Activated CD8-positive, alpha-beta memory T cell treated with anti-CD3 and anti-CD28 coated beads for 36 hours (primary cell): ENCODE measurements around the gene STX3. TPM values are rescaled to one million over a fixed set of nuclear protein-coding genes. Genes with fewer than 3 reads are reported as not detected.

ENCODE experiments used
- CTCF ChIA-PET: fragments of 350-600 bp; sonication (Branson Sonifier 250); formaldehyde crosslinking; loops from one replicate; lab custom pipeline; 2021; ENCODE audit warnings: antibody characterized with exemption; lab: Charles Lee
- POLR2A ChIA-PET: fragments of 350-600 bp; sonication (Branson Sonifier 250); formaldehyde crosslinking; loops from one replicate; lab custom pipeline; 2021; ENCODE audit warnings: antibody characterized with exemption; lab: Charles Lee
- total RNA-seq, 2 experiments: library from RNA; stranded (reverse); gene quantifications; one replicate each; pipeline ENCODE4 v1.2.3, GENCODE V29; 2021

The STX3 gene
- total RNA-seq, result 1 to 10 TPM; 8.8 to 9.4 TPM

DNA sequence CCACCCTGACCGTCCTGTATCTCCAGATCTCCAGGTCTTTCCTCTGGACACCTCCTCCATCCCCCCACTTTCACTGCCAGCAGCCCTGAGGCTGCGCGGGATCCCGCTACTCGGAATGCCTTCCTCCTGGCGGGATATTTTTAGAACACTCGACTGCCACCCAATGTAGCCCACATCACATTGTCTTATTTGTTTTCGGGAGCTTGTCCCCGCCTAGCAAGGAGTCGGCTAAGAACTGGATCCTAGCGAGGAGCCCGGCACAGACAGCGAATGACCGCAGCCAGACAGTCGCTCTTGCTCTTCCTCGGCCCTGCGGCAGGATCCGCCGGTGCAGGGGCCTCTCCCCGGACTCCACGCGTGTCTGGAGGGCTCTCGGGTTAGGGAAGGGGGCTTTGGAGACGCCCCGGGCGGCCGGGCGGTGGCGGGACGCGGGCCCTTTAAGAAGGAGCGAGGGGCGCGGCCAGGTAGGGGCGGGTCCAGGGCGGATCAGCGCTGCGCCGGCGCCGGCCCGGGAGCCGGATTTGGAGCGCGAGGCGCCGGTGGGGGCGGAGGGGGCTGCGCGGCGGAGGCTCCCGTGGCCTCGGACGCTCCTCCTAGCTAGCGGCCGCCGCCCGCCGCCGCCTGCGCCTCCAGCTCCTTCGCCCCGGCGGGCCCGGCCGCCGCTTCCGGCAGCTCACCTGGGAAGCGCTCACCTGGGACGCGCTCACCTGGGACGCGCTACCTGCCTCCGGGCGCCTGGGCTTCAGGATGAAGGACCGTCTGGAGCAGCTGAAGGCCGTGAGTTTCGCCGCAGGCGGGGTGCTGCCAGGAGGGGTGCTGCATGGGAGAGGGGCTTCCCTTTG, at the start of gene STX3:
STX3 (plus strand) TSS at position 518 of the 842 bp plus-strand sequence; CDS start at position 748, 230 bp downstream.
- POLR2A ChIA-PET, result interaction anchor here (0.5 to 1.0 kb wide), 3 partner anchors 86 to 583 kb away, joined by 3 read pairs; partner anchors contain the start of genes DTX4 and PATL1
- CTCF ChIA-PET, result interaction anchor here (0.9 to 4.8 kb wide), 9 partner anchors 10 to 86 kb away, joined by 3 to 31 read pairs (median 3); partner anchors contain the start of genes MRPL16 and PATL1

DNA sequence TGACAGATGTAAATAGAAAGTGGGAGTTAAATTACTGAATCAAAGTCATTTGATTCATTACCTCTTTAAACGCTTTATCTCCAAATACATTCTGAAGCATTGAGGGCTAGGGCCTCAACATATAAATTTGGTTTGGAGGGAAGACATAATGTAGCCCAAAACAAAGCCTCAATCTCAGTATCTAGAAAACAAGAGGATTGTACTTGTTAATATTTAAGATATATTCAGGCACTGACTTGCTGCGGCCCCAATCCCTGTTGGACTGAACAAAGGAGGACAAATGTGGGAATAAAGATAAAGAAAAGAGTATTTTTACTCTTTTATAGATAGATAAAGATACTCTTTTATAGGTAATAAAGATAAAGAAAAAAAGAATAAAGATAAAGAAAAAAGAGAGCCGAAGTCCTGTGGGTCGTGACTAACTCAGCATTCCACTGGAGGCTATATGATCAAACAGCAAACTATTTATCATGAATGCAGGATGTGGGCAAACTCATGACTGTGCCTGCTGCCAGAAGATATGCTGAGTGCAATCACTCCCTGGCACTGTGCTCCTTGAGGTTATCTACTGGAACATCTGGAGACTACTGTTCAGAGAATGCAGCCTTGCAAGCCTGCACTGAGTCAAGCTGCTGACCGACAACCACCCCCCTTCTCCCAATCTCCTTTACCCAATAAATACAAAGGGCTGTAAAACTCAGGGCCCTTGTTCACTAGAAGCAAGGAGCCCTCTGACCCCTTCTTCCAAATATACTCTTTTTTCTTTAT, 48.5 kb upstream of the STX3 start:
- CTCF ChIA-PET, result no interaction called here
- POLR2A ChIA-PET, result interaction anchor here (0.5 kb wide), 1 partner anchor 18 kb away, joined by 8 read pairs; no protein-coding TSS in a partner anchor

DNA sequence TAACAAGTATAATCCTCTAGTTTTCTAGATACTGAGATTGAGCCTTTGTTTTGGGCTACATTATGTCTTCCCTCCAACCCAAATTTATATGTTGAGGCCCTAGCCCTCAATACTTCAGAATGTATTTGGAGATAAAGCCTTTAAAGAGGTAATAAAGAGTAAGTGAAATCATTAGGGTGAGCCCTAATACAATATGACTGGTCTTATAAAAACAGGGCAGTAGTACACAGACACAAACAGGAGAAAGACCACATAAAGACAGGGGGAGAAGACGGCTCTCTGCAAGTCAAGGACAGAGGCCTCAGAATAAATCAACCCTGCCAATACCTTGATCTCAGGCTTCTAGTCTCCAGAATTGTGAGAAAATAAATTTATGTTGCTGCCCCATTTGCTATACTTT, 47.8 kb upstream of the STX3 start:
- POLR2A ChIA-PET, result interaction anchor here (0.5 kb wide), 1 partner anchor 18 kb away, joined by 8 read pairs; no protein-coding TSS in a partner anchor

DNA sequence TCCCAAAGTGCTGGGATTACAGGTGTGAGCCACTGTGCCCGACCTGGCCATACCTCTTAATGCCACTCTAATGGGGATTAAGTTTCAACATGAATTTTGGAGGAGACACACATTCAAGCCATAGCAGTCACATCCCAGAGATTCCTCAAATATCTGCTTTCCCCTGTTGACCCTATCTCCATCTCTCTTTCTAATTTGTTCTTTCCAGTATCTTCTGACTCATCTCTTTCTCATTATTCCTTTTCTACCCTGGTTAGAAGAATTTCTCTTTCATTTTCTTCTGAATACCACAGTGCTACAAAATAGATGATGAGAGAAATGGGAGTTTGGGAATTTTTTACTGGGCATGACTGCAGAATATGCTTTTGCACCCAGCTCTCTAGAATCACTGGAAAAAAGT, 46.6 kb upstream of the STX3 start:
- POLR2A ChIA-PET, result no interaction called here
- CTCF ChIA-PET, result no interaction called here

More for the DNA sequence above, 47.8 kb upstream of the STX3 start:
- CTCF ChIA-PET, result no interaction called here

- ChIA-PET POLR2A (no interaction called here), CTCF (interaction anchor here (0.6 kb wide), 1 partner anchor 180 kb away, joined by 4 read pairs; no protein-coding TSS in a partner anchor)
Measured at GRCh38 chr11:59710136-59710847, 44.9 kb upstream of the STX3 start.

GRCh38 chr11:59713745-59714144, 41.4 kb upstream of the STX3 start, which contains the start of gene OR10V1:
Gene OR10V1 (minus strand): TSS chr11:59713845. CDS start chr11:59713845, 0 bp downstream.
- POLR2A ChIA-PET, result no interaction called here
- CTCF ChIA-PET, result no interaction called here

DNA sequence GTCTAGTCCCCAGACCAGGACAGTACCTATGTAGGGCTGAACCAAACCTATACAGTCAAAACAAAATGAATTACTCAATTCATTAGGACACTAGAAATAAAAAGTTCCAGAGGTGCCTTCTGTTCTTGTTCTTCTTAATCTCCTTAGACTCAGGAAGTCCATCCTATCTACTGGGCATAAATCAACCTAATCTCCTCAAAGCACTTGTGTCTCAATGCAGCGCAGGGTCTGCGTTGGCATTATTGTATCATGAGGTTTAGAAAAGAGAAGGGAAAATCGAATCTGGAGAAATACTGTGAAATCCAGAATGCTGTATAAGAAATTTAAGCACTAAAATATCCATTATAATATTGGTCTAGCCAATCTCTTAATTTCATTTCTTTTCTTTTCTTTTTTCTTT, 39.1 kb upstream of the STX3 start:
- ChIA-PET POLR2A (no interaction called here), CTCF (no interaction called here)

DNA sequence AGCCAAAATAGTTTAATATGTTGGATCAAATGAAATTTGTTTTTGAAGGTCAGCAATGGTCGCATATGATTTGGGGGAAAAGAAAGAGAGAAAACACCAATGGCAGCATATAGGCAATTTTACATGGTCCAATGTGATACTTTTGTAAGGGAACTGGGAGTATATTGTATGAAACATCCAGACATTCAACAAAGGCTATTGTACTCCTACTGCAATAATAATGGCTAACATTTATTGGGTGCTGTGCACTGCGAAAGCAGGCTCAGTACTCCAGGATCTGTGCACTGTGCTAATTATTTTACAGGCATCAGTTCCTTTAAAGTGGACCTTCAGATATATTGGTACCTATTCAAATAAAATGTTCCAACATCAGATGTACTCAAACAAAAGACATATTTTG, 35.6 kb upstream of the STX3 start:
- CTCF ChIA-PET, result no interaction called here
- POLR2A ChIA-PET, result no interaction called here

DNA sequence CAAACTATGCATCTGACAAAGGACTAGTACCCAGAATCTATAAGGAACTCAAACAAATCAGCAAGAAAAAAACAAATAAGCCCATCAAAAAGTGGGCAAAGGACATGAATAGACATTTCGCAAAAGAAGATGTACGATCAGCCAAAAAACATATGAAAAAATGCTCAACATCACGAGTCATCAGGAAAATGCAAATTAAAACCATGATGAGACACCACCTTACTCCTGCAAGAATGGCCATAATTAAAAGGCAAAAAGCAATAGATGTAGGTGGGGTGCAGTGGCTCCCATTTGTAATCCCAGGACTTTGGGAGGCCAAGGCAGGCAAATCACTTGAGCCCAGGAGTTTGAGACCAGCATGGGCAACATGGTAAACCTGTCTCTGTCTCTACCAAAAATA, 31.1 kb upstream of the STX3 start:
- POLR2A ChIA-PET, result no interaction called here
- CTCF ChIA-PET, result no interaction called here

GRCh38 chr11:59727426-59727825, 27.8 kb upstream of the STX3 start:
- ChIA-PET CTCF (no interaction called here), POLR2A (no interaction called here)

GRCh38 chr11:59728154-59728553, 27.0 kb upstream of the STX3 start:
- POLR2A ChIA-PET, result no interaction called here

GRCh38 chr11:59728913-59729312, 26.3 kb upstream of the STX3 start:
- ChIA-PET CTCF (interaction anchor here (1.4 kb wide), 1 partner anchor 26 kb away, joined by 3 read pairs; the partner anchor contains the start of gene STX3), POLR2A (no interaction called here)

More at GRCh38 chr11:59728154-59728553, 27.0 kb upstream of the STX3 start:
- CTCF ChIA-PET, result interaction anchor here (1.4 kb wide), 1 partner anchor 27 kb away, joined by 3 read pairs; the partner anchor contains the start of gene STX3

DNA sequence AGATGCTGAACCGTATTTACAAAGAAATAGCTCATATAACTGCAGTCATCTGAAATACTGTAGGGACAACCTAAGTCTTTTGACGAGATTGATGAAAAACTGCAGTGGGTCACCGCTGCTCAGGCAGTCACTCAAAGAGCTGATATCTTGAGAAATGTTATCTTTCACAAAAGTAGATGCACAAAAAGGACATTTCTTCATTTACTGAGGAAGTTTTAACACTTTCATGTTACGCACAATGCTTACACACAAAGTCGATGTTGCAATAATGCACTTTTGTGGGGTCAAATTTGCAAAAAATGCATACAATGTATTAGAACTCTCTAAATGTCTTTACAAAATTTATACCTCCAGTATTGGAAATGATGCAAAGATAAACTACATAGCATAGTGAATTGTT, 25.3 kb upstream of the STX3 start:
- CTCF ChIA-PET, result no interaction called here
- POLR2A ChIA-PET, result no interaction called here

DNA sequence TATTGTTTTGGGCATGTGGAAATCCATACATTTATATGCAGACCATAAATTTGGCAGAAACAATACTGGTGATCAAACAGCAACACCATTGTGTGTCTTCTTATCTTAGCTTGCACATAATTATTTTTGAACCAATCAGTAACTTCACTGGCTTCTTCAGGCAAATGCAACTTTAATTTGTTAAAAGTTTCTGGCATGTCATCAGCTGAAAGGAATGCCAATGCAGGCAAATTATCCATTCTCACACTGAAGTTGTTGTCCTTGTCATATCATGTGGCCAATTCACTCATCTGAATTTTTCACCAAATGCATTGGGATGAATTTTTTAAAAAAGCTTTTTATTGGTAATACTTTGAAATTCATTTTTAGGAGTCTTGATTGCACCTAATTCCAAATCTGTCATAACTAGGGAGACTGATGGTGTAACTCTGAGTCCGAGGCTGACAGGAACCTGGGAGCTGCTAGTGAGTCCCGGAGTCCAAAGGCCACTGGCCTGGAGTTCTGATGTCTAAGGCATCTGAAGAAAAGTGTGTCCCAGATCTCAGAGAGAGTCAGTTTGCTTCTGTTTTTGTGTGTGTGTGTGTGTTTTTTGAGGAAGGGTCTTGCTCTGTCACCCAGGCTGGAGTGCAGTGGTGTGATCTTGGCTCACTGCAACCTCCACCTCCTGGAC, 24.1 kb upstream of the STX3 start:
- POLR2A ChIA-PET, result no interaction called here
- CTCF ChIA-PET, result interaction anchor here (0.6 kb wide), 1 partner anchor 41 kb away, joined by 3 read pairs; no protein-coding TSS in a partner anchor

GRCh38 chr11:59746111-59746510, 9.1 kb upstream of the STX3 start:
- CTCF ChIA-PET, result interaction anchor here (2.2 kb wide), 1 partner anchor 8 kb away, joined by 5 read pairs; no protein-coding TSS in a partner anchor
- POLR2A ChIA-PET, result no interaction called here

DNA sequence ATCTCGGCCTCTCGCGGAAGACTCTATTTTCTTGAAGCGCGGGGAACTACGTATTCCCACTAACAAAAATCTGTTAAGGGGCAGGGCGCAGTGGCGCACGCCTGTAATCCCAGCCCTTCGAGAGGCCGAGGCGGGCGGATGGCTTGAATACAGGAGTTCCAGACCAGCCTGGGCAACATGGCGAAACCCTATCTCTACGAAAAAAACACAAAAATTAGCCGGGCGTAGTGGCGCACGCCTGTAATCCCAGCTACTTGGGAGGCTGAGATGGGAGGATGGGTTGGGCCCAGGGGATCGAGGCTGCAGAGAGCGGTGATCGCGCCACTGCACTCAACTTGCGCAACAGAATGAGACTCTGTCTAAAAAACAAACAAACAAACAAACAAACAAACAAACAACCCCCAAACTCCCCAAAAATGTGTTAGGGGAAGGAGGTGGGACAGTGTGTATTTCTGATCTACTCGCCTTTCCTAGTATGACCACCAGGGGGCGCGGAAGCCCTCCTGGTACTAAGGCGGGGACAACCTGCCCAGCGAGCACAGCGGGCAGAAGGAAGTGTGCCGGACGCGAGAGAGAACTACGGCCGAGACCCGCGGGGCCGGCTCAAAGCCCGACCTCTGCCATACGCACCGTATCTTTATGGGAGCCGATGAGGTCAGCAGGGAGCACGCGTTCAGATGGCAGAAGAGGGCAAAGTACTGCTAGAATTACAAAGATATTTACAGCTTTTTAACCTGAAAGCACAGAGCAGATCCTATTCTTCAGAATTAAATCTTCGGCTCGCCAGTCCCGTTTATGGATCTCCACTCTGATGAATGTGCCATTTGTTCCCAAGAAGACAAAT, 1.3 kb upstream of the STX3 start:
- ChIA-PET POLR2A (interaction anchor here (0.6 kb wide), 1 partner anchor 582 kb away, joined by 3 read pairs; the partner anchor contains the start of gene DTX4), CTCF (interaction anchor here (0.6 to 4.8 kb wide), 9 partner anchors 9 to 85 kb away, joined by 3 to 31 read pairs (median 4); partner anchors contain the start of genes MRPL16 and PATL1)

DNA sequence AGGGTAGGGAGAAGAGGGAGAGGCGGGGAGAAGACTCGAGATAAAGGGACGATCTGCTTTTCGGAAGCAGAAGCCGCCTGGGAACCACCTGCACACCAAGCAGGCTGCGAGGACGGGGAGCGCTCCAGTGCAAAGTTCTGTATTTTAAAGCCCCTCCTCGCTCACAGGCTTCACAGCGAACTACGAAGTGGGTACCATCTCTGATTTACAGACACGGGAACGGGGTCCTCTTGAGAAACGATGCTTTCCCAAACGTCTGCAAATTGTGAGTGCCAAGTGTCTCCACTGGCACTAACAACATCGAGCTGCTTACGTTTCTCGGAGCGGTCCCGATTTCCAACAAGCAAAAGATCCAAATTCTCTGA, 700 bp upstream of the STX3 start:
- POLR2A ChIA-PET, result interaction anchor here (0.6 kb wide), 1 partner anchor 583 kb away, joined by 3 read pairs; the partner anchor contains the start of gene DTX4
- CTCF ChIA-PET, result interaction anchor here (0.9 to 4.8 kb wide), 8 partner anchors 10 to 85 kb away, joined by 3 to 31 read pairs (median 4); partner anchors contain the start of genes MRPL16 and PATL1
